HCT116 (cell line): Measurements from ENCODE around the gene SLC12A3.

Experiments
- CTCF ChIP-seq, 3 experiments: fragments of 200-600 bp in 1 of 3; sonication (generic) in 1 of 3; IDR thresholded peaks in 2 of 3; conservative IDR thresholded peaks in 1 of 3; 2 replicates each; pipeline ENCODE4 v1.5.1; 2012 to 2017; ENCODE audit warnings: low read depth in 2 of 3, low read length in 2 of 3, antibody characterized with exemption in 1 of 3, borderline replicate concordance in 1 of 3, control low read depth in 1 of 3, mild to moderate bottlenecking in 1 of 3, mixed read lengths in 1 of 3, mixed run types in 1 of 3, moderate library complexity in 1 of 3; ENCODE audit not compliant: insufficient read depth in 1 of 3
- EZH2 ChIP-seq: fragments of 200-600 bp; sonication (generic); IDR thresholded peaks from 2 replicates; pipeline ENCODE4 v1.6.1; 2017; ENCODE audit warnings: antibody characterized with exemption, mixed run types
- EZH2phosphoT487 ChIP-seq: fragments of 200-600 bp; IDR thresholded peaks from 2 replicates; pipeline ENCODE4 v1.6.1; 2018; ENCODE audit warnings: antibody characterized with exemption, borderline replicate concordance
- POLR2A ChIP-seq: IDR thresholded peaks from 2 replicates; pipeline ENCODE4 v1.7.0; 2011; ENCODE audit warnings: borderline replicate concordance; ENCODE audit not compliant: insufficient read depth, insufficient read length; ENCODE audit errors: extremely low read depth
- POLR2AphosphoS5 ChIP-seq: IDR thresholded peaks from 2 replicates; pipeline ENCODE4 v1.6.1; 2011; ENCODE audit warnings: mild to moderate bottlenecking, low read depth, low read length, moderate library complexity
- TCF7L2 ChIP-seq: IDR thresholded peaks from 2 replicates; pipeline ENCODE4 v1.7.0; 2011; ENCODE audit warnings: borderline replicate concordance, inconsistent platforms; ENCODE audit not compliant: insufficient read depth, insufficient read length; ENCODE audit errors: extremely low read depth
- ZNF274 ChIP-seq: fragments of 200-500 bp; sonication (Bioruptor generic); IDR thresholded peaks from 2 replicates; pipeline ENCODE4 v1.6.1; 2014; ENCODE audit warnings: mild to moderate bottlenecking, low read depth, low read length, inconsistent platforms

GRCh38 chr16:56823081-56823733 lies 41.8 kb upstream of the SLC12A3 start:
- no peak for TF ChIP-seq POLR2AphosphoS5
- TF ChIP-seq TCF7L2: no peak
- TF ChIP-seq CTCF (IDR thresholded peaks at IDR 0.05 in 2 of 3, conservative IDR thresholded peaks at IDR 0.05 in 1 of 3; ENCODE audit: borderline replicate concordance in 1 of 3, insufficient read depth in 1 of 3, low read depth in 2 of 3, low read length in 2 of 3): no peak
- no peak for TF ChIP-seq EZH2phosphoT487
- no peak for TF ChIP-seq POLR2A
- no peak for TF ChIP-seq EZH2
- no peak for TF ChIP-seq ZNF274
